Mesendoderm (in vitro differentiated cells): ENCODE data around the gene ANKEF1.
A peak's percentile ranks its signal among the peaks of the same experiment; 100 is the strongest.

Source experiments
- DNase-seq: peaks from one replicate; pipeline ENCODE4 v3.0.0; 2013
- H2AK5ac ChIP-seq: 2 replicates; pipeline ENCODE4 v1.6.1; 2013; ENCODE audit warnings: low read length, inconsistent platforms
- H2BK120ac ChIP-seq: 2 replicates; pipeline ENCODE4 v1.6.1; 2013; ENCODE audit warnings: low read depth, mild to moderate bottlenecking, low read length, moderate library complexity, mixed read lengths
- H2BK15ac ChIP-seq: replicated peaks from 2 replicates; pipeline ENCODE4 v1.6.1; 2013; ENCODE audit warnings: low read depth, mild to moderate bottlenecking, moderate library complexity
- H2BK5ac ChIP-seq: 2 replicates; pipeline ENCODE4 v1.6.1; 2013; ENCODE audit warnings: low read length, inconsistent platforms
- H3K18ac ChIP-seq: 2 replicates; pipeline ENCODE4 v1.6.1; 2013; ENCODE audit warnings: mild to moderate bottlenecking, low read length, mixed read lengths
- H3K23ac ChIP-seq: one replicate; pipeline ENCODE4 v1.6.1; 2013; ENCODE audit warnings: low read length
- H3K27ac ChIP-seq: 2 replicates; pipeline ENCODE4 v1.5.1; 2013; ENCODE audit warnings: low read depth, mild to moderate bottlenecking, inconsistent platforms, low read length, moderate library complexity
- H3K27me3 ChIP-seq: 2 replicates; pipeline ENCODE4 v1.6.1; 2013; ENCODE audit warnings: low read length, control low read depth, mild to moderate bottlenecking, inconsistent platforms; ENCODE audit not compliant: insufficient read depth, poor library complexity
- H3K36me3 ChIP-seq: 2 replicates; pipeline ENCODE4 v1.6.1; 2013; ENCODE audit warnings: low read length, inconsistent platforms; ENCODE audit not compliant: control insufficient read depth, insufficient read depth
- H3K4ac ChIP-seq: one replicate; pipeline ENCODE4 v1.6.1; 2013; ENCODE audit warnings: low read depth, mild to moderate bottlenecking, low read length, moderate library complexity
- H3K4me1 ChIP-seq: 2 replicates; pipeline ENCODE4 v1.6.1; 2013; ENCODE audit warnings: low read depth, low read length, inconsistent platforms; ENCODE audit not compliant: control insufficient read depth
- H3K4me2 ChIP-seq: 2 replicates; pipeline ENCODE4 v1.6.1; 2013; ENCODE audit warnings: low read length
- H3K4me3 ChIP-seq: 2 replicates; pipeline ENCODE4 v1.5.1; 2013; ENCODE audit warnings: mild to moderate bottlenecking, low read length
- H3K56ac ChIP-seq: one replicate; pipeline ENCODE4 v1.6.1; 2013; ENCODE audit warnings: low read length
- H3K79me1 ChIP-seq: 2 replicates; pipeline ENCODE4 v1.6.1; 2013; ENCODE audit warnings: low read length, inconsistent platforms
- H3K79me2 ChIP-seq: 2 replicates; pipeline ENCODE4 v1.6.1; 2013; ENCODE audit warnings: mild to moderate bottlenecking, low read length; ENCODE audit not compliant: control insufficient read depth, insufficient read depth
- H3K9ac ChIP-seq: 2 replicates; pipeline ENCODE4 v1.6.1; 2013; ENCODE audit warnings: low read length, inconsistent platforms
- H4K5ac ChIP-seq: one replicate; pipeline ENCODE4 v1.6.1; 2013; ENCODE audit warnings: low read length
- H4K8ac ChIP-seq: one replicate; pipeline ENCODE4 v1.6.1; 2013; ENCODE audit warnings: low read depth, mild to moderate bottlenecking, control low read depth, low read length, moderate library complexity
- WGBS: extraction: QIAGEN DNeasy Blood & Tissue Kit; methylation state at CpG from one replicate; pipeline ENCODE4 v1.1.7; 2013; ENCODE audit warnings: low lambda C conversion rate, missing lambda C conversion rate; ENCODE audit not compliant: insufficient coverage; ENCODE audit errors: extremely low coverage; 5-methylcytosine and 5-hydroxymethylcytosine counted together

The ANKEF1 gene

GRCh38 chr20:9994676-9995075, 40.1 kb upstream of the ANKEF1 start:
- H3K4me2 ChIP-seq: no peak overlapping the region
- DNase-seq: no peak
- no peaks in the 10 kb centered on the region for H3K36me3 ChIP-seq
- H3K4me1 ChIP-seq: no peaks in the 10 kb centered on the region
- H2AK5ac ChIP-seq: no peak overlapping the region
- no peak overlapping the region for H2BK5ac ChIP-seq
- H3K23ac ChIP-seq: no peak overlapping the region
- H3K56ac ChIP-seq: no peak overlapping the region
- no peak overlapping the region for H3K27ac ChIP-seq
- no peak overlapping the region for H3K4ac ChIP-seq
- H3K18ac ChIP-seq: no peak overlapping the region
- H3K9ac ChIP-seq: no peak overlapping the region
- no peak overlapping the region for H2BK15ac ChIP-seq
- H3K27me3 ChIP-seq: no peaks in the 10 kb centered on the region
- no peak overlapping the region for H4K8ac ChIP-seq
- no peak overlapping the region for H3K4me3 ChIP-seq
- no peaks in the 10 kb centered on the region for H3K79me2 ChIP-seq
- H3K79me1 ChIP-seq: no peaks in the 10 kb centered on the region
- no peak overlapping the region for H4K5ac ChIP-seq
- no peak overlapping the region for H2BK120ac ChIP-seq

GRCh38 chr20:9995510-9996272, 39.1 kb upstream of the ANKEF1 start:
- Histone ChIP-seq H3K79me2 (no peaks in the 10 kb centered on the region), H3K4me3 (no peak overlapping the region), H3K56ac (no peak overlapping the region), H3K36me3 (no peaks in the 10 kb centered on the region), H3K4me2 (no peak overlapping the region), H2BK120ac (no peak overlapping the region), H4K5ac (no peak overlapping the region), H3K18ac (no peak overlapping the region), H3K23ac (no peak overlapping the region), H3K4me1 (no peaks in the 10 kb centered on the region), H3K9ac (no peak overlapping the region), H3K79me1 (no peaks in the 10 kb centered on the region), H3K27me3 (no peaks in the 10 kb centered on the region), H2AK5ac (no peak overlapping the region), H2BK5ac (no peak overlapping the region), H3K4ac (no peak overlapping the region), H3K27ac (no peak overlapping the region), H4K8ac (no peak overlapping the region), H2BK15ac (no peak overlapping the region)
- no CpG with 5 or more reads among the region's 3 CpGs for WGBS
- DNase-seq: no peak

DNA sequence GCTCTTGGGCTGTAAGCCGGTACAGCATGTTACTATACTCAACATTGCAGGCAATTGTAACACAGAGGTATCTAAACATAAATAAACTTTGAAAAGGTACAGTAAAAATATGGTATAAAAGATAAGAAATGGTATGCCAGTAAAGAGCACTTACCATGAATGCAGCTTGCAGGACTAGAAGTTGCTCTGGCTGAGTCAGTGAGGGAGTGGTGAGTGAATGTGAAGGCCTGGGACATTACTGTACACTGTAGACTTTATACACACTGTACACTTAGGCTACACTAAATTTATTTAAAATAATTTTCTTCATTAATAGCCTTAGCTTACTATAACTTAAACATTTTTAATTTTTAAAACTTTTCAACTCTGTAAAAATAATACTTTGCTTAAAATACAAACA, 37.8 kb upstream of the ANKEF1 start:
- H3K27me3 ChIP-seq: no peaks in the 10 kb centered on the region
- H3K27ac ChIP-seq: no peak overlapping the region
- no peak overlapping the region for H3K4me2 ChIP-seq
- H2BK5ac ChIP-seq: no peak overlapping the region
- H3K4ac ChIP-seq: no peak overlapping the region
- no peaks in the 10 kb centered on the region for H3K79me2 ChIP-seq
- H3K56ac ChIP-seq: no peak overlapping the region
- H3K79me1 ChIP-seq: no peaks in the 10 kb centered on the region
- H4K5ac ChIP-seq: no peak overlapping the region
- no peak overlapping the region for H3K9ac ChIP-seq
- no peak for DNase-seq
- H2BK15ac ChIP-seq: no peak overlapping the region
- no peak overlapping the region for H2BK120ac ChIP-seq
- WGBS: no CpG with 5 or more reads among the region's 1 CpG
- H3K23ac ChIP-seq: no peak overlapping the region
- no peak overlapping the region for H4K8ac ChIP-seq
- no peak overlapping the region for H3K18ac ChIP-seq
- no peak overlapping the region for H3K4me3 ChIP-seq
- H3K36me3 ChIP-seq: no peaks in the 10 kb centered on the region
- no peaks in the 10 kb centered on the region for H3K4me1 ChIP-seq
- H2AK5ac ChIP-seq: no peak overlapping the region

- Histone ChIP-seq H3K36me3 (no peaks in the 10 kb centered on the region), H3K4me1 (no peaks in the 10 kb centered on the region), H3K18ac (no peak overlapping the region), H3K23ac (no peak overlapping the region), H2BK15ac (no peak overlapping the region), H3K4me3 (no peak overlapping the region), H4K8ac (no peak overlapping the region), H3K56ac (no peak overlapping the region), H3K9ac (no peak overlapping the region), H3K79me2 (no peaks in the 10 kb centered on the region), H3K27ac (no peak overlapping the region), H3K4me2 (no peak overlapping the region), H2BK5ac (no peak overlapping the region), H4K5ac (no peak overlapping the region), H3K79me1 (no peaks in the 10 kb centered on the region), H2BK120ac (no peak overlapping the region), H2AK5ac (no peak overlapping the region), H3K27me3 (no peaks in the 10 kb centered on the region), H3K4ac (no peak overlapping the region)
- WGBS: no CpG with 5 or more reads among the region's 1 CpG
- no peak for DNase-seq
Observed at GRCh38 chr20:9999645-10000044, 35.1 kb upstream of the ANKEF1 start.

GRCh38 chr20:10002866-10003265, 31.9 kb upstream of the ANKEF1 start:
- Histone ChIP-seq H2BK5ac (no peak overlapping the region), H3K4me3 (no peak overlapping the region), H3K56ac (no peak overlapping the region), H2BK120ac (no peak overlapping the region), H3K36me3 (no peaks in the 10 kb centered on the region), H4K8ac (no peak overlapping the region), H3K4me2 (no peak overlapping the region), H3K9ac (no peak overlapping the region), H3K79me2 (no peaks in the 10 kb centered on the region), H2BK15ac (no peak overlapping the region), H3K79me1 (no peaks in the 10 kb centered on the region), H2AK5ac (no peak overlapping the region), H3K4me1 (no peaks in the 10 kb centered on the region), H4K5ac (no peak overlapping the region), H3K4ac (no peak overlapping the region), H3K27ac (no peak overlapping the region), H3K27me3 (no peaks in the 10 kb centered on the region), H3K18ac (no peak overlapping the region), H3K23ac (no peak overlapping the region)
- WGBS: no CpG with 5 or more reads among the region's 1 CpG
- no peak for DNase-seq

DNA sequence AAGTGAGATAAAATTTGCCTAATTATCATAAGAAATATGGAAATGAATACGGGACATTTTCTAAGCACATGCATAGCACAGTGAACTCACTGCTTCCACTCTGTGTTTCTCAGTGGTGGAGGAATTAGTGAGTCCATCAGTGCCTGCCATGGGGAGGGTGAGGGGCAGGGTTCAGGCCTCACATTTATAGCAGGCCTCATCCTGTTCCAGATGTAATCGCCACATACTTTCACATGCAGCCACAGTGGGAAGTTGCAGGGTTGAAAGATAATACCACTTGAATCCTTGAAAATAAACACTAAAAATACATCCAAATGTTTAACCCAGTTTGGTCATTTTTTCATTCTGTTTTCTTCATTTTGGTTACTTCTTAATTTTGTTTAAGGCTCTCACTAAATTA, 29.9 kb upstream of the ANKEF1 start:
- no CpG with 5 or more reads among the region's 2 CpGs for WGBS
- peak; percentile 34 for DNase-seq
- Histone ChIP-seq H3K4me1 (no peaks in the 10 kb centered on the region), H3K4me2 (no peak overlapping the region), H3K56ac (no peak overlapping the region), H3K27me3 (no peaks in the 10 kb centered on the region), H4K5ac (no peak overlapping the region), H2BK120ac (no peak overlapping the region), H2BK5ac (no peak overlapping the region), H3K9ac (no peak overlapping the region), H3K4ac (no peak overlapping the region), H3K23ac (no peak overlapping the region), H3K36me3 (no peaks in the 10 kb centered on the region), H3K79me2 (no peaks in the 10 kb centered on the region), H4K8ac (no peak overlapping the region), H3K79me1 (no peaks in the 10 kb centered on the region), H3K27ac (no peak overlapping the region), H3K4me3 (no peak overlapping the region), H2AK5ac (no peak overlapping the region), H2BK15ac (no peak overlapping the region), H3K18ac (no peak overlapping the region)
